Keratinocyte (primary cell): Measurements from ENCODE around the gene UBE2O. TPM values are rescaled to one million over a fixed set of nuclear protein-coding genes. Genes with fewer than 3 reads are reported as not detected.

Source experiments
- DNase-seq: peaks from one replicate; pipeline ENCODE4 v3.0.0-alpha.2; 2011; ENCODE audit warnings: low read depth, missing footprints, low spot score
- FAIRE-seq: peaks from 2 replicates; lab custom pipeline; 2011; peaks lifted over from hg19 to GRCh38; lab: Jason Lieb, UNC
- H2AFZ ChIP-seq: 2 replicates; pipeline ENCODE4 v1.6.0; 2012; ENCODE audit warnings: low read length, control low read depth, inconsistent platforms; ENCODE audit not compliant: control insufficient read depth
- H3K27ac ChIP-seq: 2 replicates; pipeline ENCODE4 v1.5.1; 2011; ENCODE audit warnings: low read length; ENCODE audit not compliant: control insufficient read depth, insufficient read depth
- H3K27me3 ChIP-seq: 3 replicates; pipeline ENCODE4 v1.6.0; 2011; ENCODE audit warnings: low read length; ENCODE audit not compliant: control insufficient read depth, insufficient read depth; ENCODE audit errors: extremely low read depth
- H3K36me3 ChIP-seq, 2 experiments: 2 replicates in 1 of 2; 3 replicates in 1 of 2; pipeline ENCODE4 v1.5.1; 2011; ENCODE audit warnings: low read length in 2 of 2, mild to moderate bottlenecking in 1 of 2; ENCODE audit not compliant: control insufficient read depth in 2 of 2, insufficient read depth in 2 of 2; ENCODE audit errors: extremely low read depth in 1 of 2
- H3K4me1 ChIP-seq: 3 replicates; pipeline ENCODE4 v1.5.1; 2011; ENCODE audit warnings: low read length; ENCODE audit not compliant: control insufficient read depth, insufficient read depth; ENCODE audit errors: extremely low read depth
- H3K4me2 ChIP-seq: 3 replicates; pipeline ENCODE4 v1.6.0; 2011; ENCODE audit warnings: low read depth, low read length; ENCODE audit not compliant: control insufficient read depth, insufficient read depth; ENCODE audit errors: extremely low read depth
- H3K4me3 ChIP-seq, 3 experiments: fragments of 200-600 bp in 1 of 3; sonication (generic) in 1 of 3; 2 replicates in 2 of 3; 3 replicates in 1 of 3; pipeline ENCODE4 v1.5.1; 2011 to 2016; ENCODE audit warnings: low read length in 3 of 3, mild to moderate bottlenecking in 3 of 3, control low read depth in 2 of 3, inconsistent platforms in 1 of 3, low read depth in 1 of 3, mixed read lengths in 1 of 3, mixed run types in 1 of 3, moderate library complexity in 1 of 3; ENCODE audit not compliant: control insufficient read depth in 2 of 3, insufficient read depth in 2 of 3; ENCODE audit errors: extremely low read depth in 1 of 3
- H3K79me2 ChIP-seq: 2 replicates; pipeline ENCODE4 v1.6.0; 2012; ENCODE audit warnings: low read length; ENCODE audit not compliant: control insufficient read depth, insufficient read depth
- H3K9ac ChIP-seq: 3 replicates; pipeline ENCODE4 v1.6.0; 2011; ENCODE audit warnings: low read length; ENCODE audit not compliant: control insufficient read depth, insufficient read depth; ENCODE audit errors: extremely low read depth
- H3K9me1 ChIP-seq: 3 replicates; pipeline ENCODE4 v1.6.0; 2011; ENCODE audit warnings: low read length; ENCODE audit not compliant: control insufficient read depth, insufficient read depth; ENCODE audit errors: extremely low read depth
- H3K9me3 ChIP-seq: 2 replicates; pipeline ENCODE4 v1.5.1; 2012; ENCODE audit warnings: low read depth, low read length; ENCODE audit not compliant: control insufficient read depth
- H4K20me1 ChIP-seq: 3 replicates; pipeline ENCODE4 v1.6.0; 2011; ENCODE audit warnings: low read length; ENCODE audit not compliant: control insufficient read depth, insufficient read depth; ENCODE audit errors: extremely low read depth
- EZH2 ChIP-seq: IDR thresholded peaks from one replicate; pipeline ENCODE4 v1.6.1; 2012; ENCODE audit warnings: inconsistent platforms, mild to moderate bottlenecking, low read length, moderate library complexity
- dilution Hi-C: fragments of 300-500 bp; cut with MboI; formaldehyde crosslinking; loops from one replicate; pipeline ENCODE4 v1.7.0; 2020; ENCODE audit warnings: low sequenced_read_pairs; ENCODE audit not compliant: extremely low pct_ligation_motif_present
- polyA plus RNA-seq, 5 experiments: library from polyadenylated mRNA; depleted of rRNA in 3 of 5; stranded (reverse) in 3 of 5; stranded (forward) in 1 of 5; unstranded in 1 of 5; fragments of >200 nt; gene quantifications; 1 replicate in 1 of 5; 2 replicates in 3 of 5; 3 replicates in 1 of 5; pipeline versions ENCODE4 v1.2.1 to v1.2.3, GENCODE V29; 2011 to 2012; ENCODE audit warnings: missing spikeins in 2 of 5, low read depth in 1 of 5, low replicate concordance in 1 of 5
- TF ChIP-seq, protein P1 (sequence below), 3 experiments: IDR thresholded peaks in 1 of 3; conservative IDR thresholded peaks in 1 of 3; optimal IDR thresholded peaks in 1 of 3; 2 replicates in 2 of 3; 3 replicates in 1 of 3; pipeline versions ENCODE3 to v1.5.1; 2011; ENCODE audit warnings: low read length in 3 of 3, mild to moderate bottlenecking in 3 of 3, moderate library complexity in 2 of 3, control low read depth in 1 of 3, inconsistent platforms in 1 of 3; ENCODE audit not compliant: insufficient read depth in 2 of 3; ENCODE audit errors: extremely low read depth in 1 of 3

UBE2O gene
- polyA plus RNA-seq, 1 donor (not counting 4 experiments of a cell fraction or from before 2014, with no cell fraction given) = 10.9 TPM

- FAIRE-seq (no peak), DNase-seq (no peak)
- dilution Hi-C loops = no loop called here
- no peaks in the 10 kb centered on the region for H3K27me3 ChIP-seq
- no peak overlapping the region for H3K4me3 ChIP-seq
- no peaks in the 10 kb centered on the region for H3K79me2 ChIP-seq
- H4K20me1 ChIP-seq = no peaks in the 10 kb centered on the region
- no peaks in the 10 kb centered on the region for H3K9me1 ChIP-seq
- no peak overlapping the region for H3K9ac ChIP-seq
- H2AFZ ChIP-seq = no peak overlapping the region
- no peak overlapping the region for H3K27ac ChIP-seq
- H3K4me2 ChIP-seq = no peak overlapping the region
- no peaks in the 10 kb centered on the region for H3K9me3 ChIP-seq
- no peaks in the 10 kb centered on the region for H3K36me3 ChIP-seq
- H3K4me1 ChIP-seq = peaks cover 36% of the 10 kb centered on the region
- TF ChIP-seq, protein P1, sequence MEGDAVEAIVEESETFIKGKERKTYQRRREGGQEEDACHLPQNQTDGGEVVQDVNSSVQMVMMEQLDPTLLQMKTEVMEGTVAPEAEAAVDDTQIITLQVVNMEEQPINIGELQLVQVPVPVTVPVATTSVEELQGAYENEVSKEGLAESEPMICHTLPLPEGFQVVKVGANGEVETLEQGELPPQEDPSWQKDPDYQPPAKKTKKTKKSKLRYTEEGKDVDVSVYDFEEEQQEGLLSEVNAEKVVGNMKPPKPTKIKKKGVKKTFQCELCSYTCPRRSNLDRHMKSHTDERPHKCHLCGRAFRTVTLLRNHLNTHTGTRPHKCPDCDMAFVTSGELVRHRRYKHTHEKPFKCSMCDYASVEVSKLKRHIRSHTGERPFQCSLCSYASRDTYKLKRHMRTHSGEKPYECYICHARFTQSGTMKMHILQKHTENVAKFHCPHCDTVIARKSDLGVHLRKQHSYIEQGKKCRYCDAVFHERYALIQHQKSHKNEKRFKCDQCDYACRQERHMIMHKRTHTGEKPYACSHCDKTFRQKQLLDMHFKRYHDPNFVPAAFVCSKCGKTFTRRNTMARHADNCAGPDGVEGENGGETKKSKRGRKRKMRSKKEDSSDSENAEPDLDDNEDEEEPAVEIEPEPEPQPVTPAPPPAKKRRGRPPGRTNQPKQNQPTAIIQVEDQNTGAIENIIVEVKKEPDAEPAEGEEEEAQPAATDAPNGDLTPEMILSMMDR (optimal IDR thresholded peaks at IDR 0.05 in 1 of 3, IDR thresholded peaks at IDR 0.05 in 1 of 3, conservative IDR thresholded peaks at IDR 0.05 in 1 of 3; ENCODE audit: extremely low read depth in 1 of 3, insufficient read depth in 2 of 3, low read length in 3 of 3) = no peak
- no peak for TF ChIP-seq EZH2
Observed at GRCh38 chr17:76368545-76368944, 84.4 kb downstream of the UBE2O start.

DNA sequence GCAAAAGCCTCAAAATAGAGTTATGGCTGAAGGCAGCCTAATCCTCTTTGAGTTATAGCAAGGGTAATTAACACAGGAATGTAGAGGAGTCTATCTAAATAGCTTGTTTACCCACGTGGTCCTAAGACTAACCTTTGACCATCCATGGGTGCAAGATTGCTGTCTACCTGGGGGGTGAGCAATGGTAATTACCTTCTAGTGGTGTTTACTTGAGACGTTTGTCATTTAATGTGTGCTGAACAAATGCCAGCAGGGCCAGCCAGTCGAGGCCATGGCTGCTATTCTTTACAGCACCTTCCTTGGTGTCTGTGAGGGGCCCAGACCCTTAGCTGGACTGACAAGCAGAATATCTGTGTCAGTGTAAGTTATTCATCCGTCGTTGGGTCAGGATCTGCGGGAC, 85.3 kb downstream of the UBE2O start:
- Histone ChIP-seq H3K9me3 (no peaks in the 10 kb centered on the region), H3K27me3 (no peaks in the 10 kb centered on the region), H3K9me1 (no peaks in the 10 kb centered on the region), H3K36me3 (no peaks in the 10 kb centered on the region), H3K4me1 (peaks cover 29% of the 10 kb centered on the region), H3K4me3 (no peak overlapping the region), H4K20me1 (no peaks in the 10 kb centered on the region), H3K4me2 (no peak overlapping the region), H2AFZ (no peak overlapping the region), H3K27ac (no peak overlapping the region), H3K9ac (no peak overlapping the region), H3K79me2 (no peaks in the 10 kb centered on the region)
- dilution Hi-C loops = no loop called here
- no peak for DNase-seq
- no peak for TF ChIP-seq EZH2
- TF ChIP-seq, protein P1 (optimal IDR thresholded peaks at IDR 0.05 in 1 of 3, IDR thresholded peaks at IDR 0.05 in 1 of 3, conservative IDR thresholded peaks at IDR 0.05 in 1 of 3; ENCODE audit: extremely low read depth in 1 of 3, insufficient read depth in 2 of 3, low read length in 3 of 3) = no peak
- FAIRE-seq = no peak
